ENCODE measurements around the gene BIRC7.
"Not testable (repeated sequence)": the region's sequence is repeated elsewhere in the genome, so short reads cannot be mapped to it uniquely, and the experiment has no call there.

BIRC7 gene

DNA sequence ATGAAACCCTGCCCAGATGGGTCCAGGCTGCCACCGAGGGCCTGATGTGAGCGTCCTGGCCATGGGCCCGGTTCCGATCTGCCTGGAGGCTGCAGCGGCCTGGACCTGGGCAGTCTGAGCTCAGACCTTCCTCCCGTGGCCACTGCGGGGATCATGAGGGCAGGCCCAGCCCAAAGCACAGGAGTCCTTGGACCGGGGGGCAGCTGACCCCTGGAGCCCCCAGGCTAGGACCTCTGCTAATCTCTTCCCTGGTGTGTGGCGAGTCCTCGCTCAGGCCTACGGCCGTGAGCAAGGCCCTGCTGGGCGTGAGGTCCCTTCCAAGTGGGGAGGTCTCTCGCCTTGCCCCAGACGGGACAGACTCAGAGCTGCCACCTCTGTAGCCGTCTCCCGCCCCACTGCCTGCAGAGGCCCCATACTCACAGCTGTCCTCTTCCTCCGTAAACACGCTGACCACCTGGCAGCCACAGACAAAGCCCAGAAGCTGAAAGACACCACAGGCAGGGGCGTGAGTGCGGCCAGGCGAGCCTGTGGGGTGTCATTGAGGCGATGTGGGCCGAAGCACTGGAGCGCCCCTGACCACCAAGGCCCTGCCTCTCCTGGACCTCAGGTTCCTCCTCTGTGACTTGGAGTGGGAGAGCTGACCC lies 8.0 kb downstream of the BIRC7 start:
- Histone ChIP-seq H3K36me3 (ENCODE audit: control insufficient read depth in 5 of 5, insufficient read depth in 5 of 5, low read length in 5 of 5) (no peaks in the 10 kb centered on the region), H3K9me3 (ENCODE audit: control insufficient read depth in 5 of 5, low read length in 5 of 5) (no peaks in the 10 kb centered on the region), H3K27me3 (ENCODE audit: control insufficient read depth in 5 of 5, insufficient read depth in 4 of 5, low read length in 5 of 5) (peaks cover 31 to 46% (median 35%) of the 10 kb centered on the region in 5 donors), H3K9ac (ENCODE audit: low read length in 5 of 5) (no peak overlapping the region), H3K4me3 (ENCODE audit: low read depth in 1 of 5, low read length in 5 of 5) (no peak overlapping the region), H3K27ac (ENCODE audit: low read depth, low read length) (no peak overlapping the region), H3K4me1 (ENCODE audit: control insufficient read depth in 5 of 5, insufficient read depth in 5 of 5, low read length in 5 of 5) (peaks cover 0 to 7% (median 0%) of the 10 kb centered on the region in 5 donors)

DNA sequence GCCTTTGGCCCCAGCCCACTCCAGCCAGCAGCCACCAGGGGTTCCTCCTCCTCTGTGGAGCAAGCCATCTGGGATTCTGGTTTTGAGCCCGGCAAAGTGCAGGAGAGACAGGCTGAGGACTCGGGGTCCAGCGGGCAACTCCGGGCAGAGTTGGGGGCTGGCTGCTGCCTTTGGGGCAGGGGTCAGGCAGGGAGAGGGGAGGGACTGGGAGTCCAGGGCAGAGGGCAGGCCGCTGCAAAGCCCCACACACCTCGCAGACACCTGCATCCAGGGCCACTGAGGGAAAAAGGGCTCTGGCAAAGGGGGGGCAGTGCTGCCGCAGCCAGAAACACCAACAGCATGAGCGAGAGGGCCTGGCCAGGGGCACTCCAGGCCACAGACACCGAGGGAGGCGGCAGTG lies 8.8 kb downstream of the BIRC7 start:
- peaks cover 0 to 7% (median 0%) of the 10 kb centered on the region in 5 donors for H3K4me1 ChIP-seq (ENCODE audit: control insufficient read depth in 5 of 5, insufficient read depth in 5 of 5, low read length in 5 of 5)
- H3K36me3 ChIP-seq (ENCODE audit: control insufficient read depth in 5 of 5, insufficient read depth in 5 of 5, low read length in 5 of 5), result no peaks in the 10 kb centered on the region
- H3K9me3 ChIP-seq (ENCODE audit: control insufficient read depth in 5 of 5, low read length in 5 of 5), result no peaks in the 10 kb centered on the region
- H3K9ac ChIP-seq (ENCODE audit: low read length in 5 of 5), result no peak overlapping the region
- H3K27ac ChIP-seq (ENCODE audit: low read depth, low read length), result no peak overlapping the region
- H3K4me3 ChIP-seq (ENCODE audit: low read depth in 1 of 5, low read length in 5 of 5), result no peak overlapping the region
- H3K27me3 ChIP-seq (ENCODE audit: control insufficient read depth in 5 of 5, insufficient read depth in 4 of 5, low read length in 5 of 5), result peaks cover 35 to 54% (median 38%) of the 10 kb centered on the region in 5 donors

DNA sequence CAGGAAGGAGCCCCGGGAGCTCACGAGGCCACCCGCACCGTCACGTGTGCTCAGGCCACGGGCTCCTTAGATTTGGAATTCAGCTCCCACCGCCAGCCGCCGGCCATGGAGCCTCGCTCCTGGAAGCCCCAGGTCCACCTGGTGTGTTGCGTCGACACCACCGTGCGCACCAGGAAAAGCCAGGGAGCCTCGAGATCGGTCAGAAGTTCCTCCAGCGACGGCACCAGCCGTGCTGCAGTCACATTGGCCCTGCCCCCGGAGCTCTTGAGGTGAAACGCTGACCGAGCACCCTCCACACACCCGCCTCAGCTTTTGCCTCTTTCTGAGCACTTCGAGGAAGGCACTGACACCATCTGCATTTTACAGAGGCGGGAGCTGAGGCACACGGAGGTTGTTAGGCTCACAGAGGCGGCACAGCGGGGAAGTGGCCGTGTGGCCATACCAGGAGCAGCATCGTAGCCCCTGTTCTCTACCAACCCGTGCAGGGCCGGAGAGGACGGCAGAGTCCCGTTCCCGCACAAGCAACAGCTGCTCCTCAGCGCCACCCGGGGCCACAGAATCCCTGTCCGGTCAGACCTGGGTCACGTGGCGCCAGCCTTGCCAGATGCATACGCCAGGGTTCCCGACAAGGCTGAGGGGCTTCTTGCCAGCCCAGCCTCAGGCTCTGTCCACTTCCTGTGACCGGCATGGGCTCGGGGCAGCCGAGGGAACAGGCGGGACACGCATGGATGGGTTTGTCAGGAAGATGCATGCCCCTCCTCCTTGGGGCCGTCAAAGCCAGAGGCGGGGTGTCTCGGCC lies 11.0 kb downstream of the BIRC7 start:
- no peak overlapping the region for H3K27ac ChIP-seq (ENCODE audit: low read depth, low read length)
- H3K4me1 ChIP-seq (ENCODE audit: control insufficient read depth in 5 of 5, insufficient read depth in 5 of 5, low read length in 5 of 5), result peaks cover 0 to 7% (median 0%) of the 10 kb centered on the region in 5 donors
- H3K9ac ChIP-seq (ENCODE audit: low read length in 5 of 5), result no peak overlapping the region
- peaks cover 40 to 64% (median 47%) of the 10 kb centered on the region in 5 donors for H3K27me3 ChIP-seq (ENCODE audit: control insufficient read depth in 5 of 5, insufficient read depth in 4 of 5, low read length in 5 of 5)
- peak overlapping the region in 1 of 5 donors; percentile 34 for H3K4me3 ChIP-seq (ENCODE audit: low read depth in 1 of 5, low read length in 5 of 5)
- no peaks in the 10 kb centered on the region for H3K9me3 ChIP-seq (ENCODE audit: control insufficient read depth in 5 of 5, low read length in 5 of 5)
- no peaks in the 10 kb centered on the region for H3K36me3 ChIP-seq (ENCODE audit: control insufficient read depth in 5 of 5, insufficient read depth in 5 of 5, low read length in 5 of 5)

DNA sequence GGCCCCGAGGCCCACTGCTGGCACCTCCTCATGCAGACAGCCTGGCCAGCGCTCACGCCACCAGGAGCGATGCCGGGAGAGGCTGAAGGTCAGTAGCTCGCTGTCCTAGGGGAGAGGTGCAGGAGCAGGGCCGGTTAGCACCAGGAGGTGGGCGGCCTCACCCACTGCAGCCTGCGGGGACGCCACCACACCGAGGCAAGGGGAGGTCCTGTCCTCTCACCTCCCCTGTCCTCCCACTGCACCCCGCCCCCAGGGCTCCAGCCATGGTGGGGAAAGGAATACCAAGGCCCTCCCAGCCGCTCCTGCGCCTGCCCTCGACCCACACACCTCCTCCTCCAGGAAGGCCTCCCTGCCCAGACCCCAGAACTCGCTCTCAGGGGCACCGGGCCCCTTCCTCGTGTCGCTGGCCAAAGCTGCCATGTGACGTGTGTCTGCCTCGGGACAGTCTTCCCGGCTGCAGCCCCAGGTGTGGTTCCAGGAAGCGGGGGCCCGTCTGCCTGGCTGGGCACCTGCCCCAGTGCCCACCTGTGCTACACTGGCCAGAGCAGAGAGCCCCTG lies 12.0 kb downstream of the BIRC7 start:
- Histone ChIP-seq H3K36me3 (ENCODE audit: control insufficient read depth in 5 of 5, insufficient read depth in 5 of 5, low read length in 5 of 5) (no peaks in the 10 kb centered on the region), H3K9me3 (ENCODE audit: control insufficient read depth in 5 of 5, low read length in 5 of 5) (no peaks in the 10 kb centered on the region), H3K27me3 (ENCODE audit: control insufficient read depth in 5 of 5, insufficient read depth in 4 of 5, low read length in 5 of 5) (peaks cover 41 to 71% (median 57%) of the 10 kb centered on the region in 5 donors), H3K9ac (ENCODE audit: low read length in 5 of 5) (no peak overlapping the region), H3K27ac (ENCODE audit: low read depth, low read length) (no peak overlapping the region), H3K4me3 (ENCODE audit: low read depth in 1 of 5, low read length in 5 of 5) (no peak overlapping the region), H3K4me1 (ENCODE audit: control insufficient read depth in 5 of 5, insufficient read depth in 5 of 5, low read length in 5 of 5) (peaks cover 0 to 7% (median 0%) of the 10 kb centered on the region in 5 donors)

DNA sequence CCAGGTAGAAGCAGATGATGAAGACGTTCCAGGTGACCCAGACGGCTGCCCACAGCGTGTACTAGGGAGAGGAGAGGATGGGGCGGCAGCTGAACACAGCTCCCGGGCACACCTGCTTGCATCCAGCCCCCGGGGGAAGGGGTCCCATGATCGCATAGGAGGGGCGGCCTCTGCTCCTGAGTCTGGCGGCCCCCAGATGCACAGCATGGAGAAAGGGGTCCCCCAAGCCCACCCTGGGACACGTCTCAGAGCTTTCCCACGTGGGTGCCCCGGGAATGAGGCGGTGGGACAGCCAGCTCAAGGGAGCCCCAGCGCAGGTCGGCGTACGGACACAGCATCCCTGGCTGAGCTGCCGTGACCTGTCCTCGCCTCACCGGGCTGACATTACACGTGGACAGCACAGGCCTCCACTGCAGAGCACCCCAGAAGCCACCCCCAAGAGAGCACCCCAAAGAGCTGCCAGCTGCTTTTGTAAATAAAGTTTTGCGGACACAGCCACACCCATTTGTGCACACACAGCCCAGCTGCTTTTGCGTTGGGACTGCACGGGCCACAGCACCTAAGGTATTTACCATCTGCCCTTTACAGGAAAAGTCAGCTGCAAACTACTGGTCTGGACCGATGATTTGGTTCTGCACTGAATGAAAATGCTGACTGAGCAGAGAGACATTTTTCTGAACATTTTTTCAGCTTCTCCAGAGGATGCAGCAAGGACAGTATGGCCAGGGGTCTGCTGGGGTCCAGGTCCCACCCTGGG lies 13.3 kb downstream of the BIRC7 start:
- peaks cover 37 to 70% (median 61%) of the 10 kb centered on the region in 5 donors for H3K27me3 ChIP-seq (ENCODE audit: control insufficient read depth in 5 of 5, insufficient read depth in 4 of 5, low read length in 5 of 5)

DNA sequence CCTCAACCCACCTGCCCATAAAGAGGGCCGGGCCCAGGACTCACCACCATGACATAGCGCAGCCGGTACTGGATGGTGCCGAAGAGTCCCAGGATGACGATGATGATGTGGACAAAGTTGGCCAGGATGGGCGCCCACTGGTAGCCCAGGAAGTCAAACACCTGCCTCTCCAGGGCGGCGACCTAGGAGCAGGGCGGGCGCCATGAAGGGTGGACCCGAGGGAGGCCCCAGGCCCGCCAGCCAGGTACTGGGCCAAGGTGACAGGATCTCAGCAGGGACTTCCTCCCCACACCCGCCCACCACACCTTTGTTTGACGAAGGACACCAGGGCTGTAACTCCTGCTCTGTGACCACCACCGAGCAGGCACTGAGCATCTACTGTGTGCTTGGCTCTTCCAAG lies 14.2 kb downstream of the BIRC7 start:
- H3K9me3 ChIP-seq (ENCODE audit: control insufficient read depth in 5 of 5, low read length in 5 of 5), result no peaks in the 10 kb centered on the region

More for the DNA sequence above, 13.3 kb downstream of the BIRC7 start:
- H3K27ac ChIP-seq (ENCODE audit: low read depth, low read length), result no peak overlapping the region
- no peaks in the 10 kb centered on the region for H3K9me3 ChIP-seq (ENCODE audit: control insufficient read depth in 5 of 5, low read length in 5 of 5)
- H3K4me3 ChIP-seq (ENCODE audit: low read depth in 1 of 5, low read length in 5 of 5), result no peak overlapping the region
- H3K9ac ChIP-seq (ENCODE audit: low read length in 5 of 5), result no peak overlapping the region
- no peaks in the 10 kb centered on the region for H3K36me3 ChIP-seq (ENCODE audit: control insufficient read depth in 5 of 5, insufficient read depth in 5 of 5, low read length in 5 of 5)
- H3K4me1 ChIP-seq (ENCODE audit: control insufficient read depth in 5 of 5, insufficient read depth in 5 of 5, low read length in 5 of 5), result peaks cover 0 to 15% (median 5%) of the 10 kb centered on the region in 5 donors

DNA sequence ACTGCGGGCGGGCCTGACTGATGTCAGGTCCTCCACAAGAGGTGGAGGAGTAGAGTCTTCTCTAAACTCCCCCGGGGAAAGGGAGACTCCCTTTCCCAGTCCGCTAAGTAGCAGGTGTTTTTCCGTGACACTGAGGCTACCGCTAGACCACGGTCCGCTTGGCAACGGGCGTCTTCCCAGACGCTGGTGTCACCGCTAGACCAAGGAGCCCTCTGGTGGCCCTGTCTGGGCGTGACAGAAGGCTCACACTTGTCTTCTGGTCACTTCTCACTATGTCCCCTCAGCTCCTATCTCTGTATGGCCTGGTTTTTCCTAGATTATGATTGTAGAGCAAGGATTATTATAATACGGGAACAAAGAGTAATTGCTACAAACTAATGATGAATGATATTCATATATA lies 15.6 kb downstream of the BIRC7 start:
- not testable (repeated sequence) for H3K4me3 ChIP-seq (ENCODE audit: low read depth in 1 of 5, low read length in 5 of 5); H3K9me3 ChIP-seq (ENCODE audit: control insufficient read depth in 5 of 5, low read length in 5 of 5); H3K36me3 ChIP-seq (ENCODE audit: control insufficient read depth in 5 of 5, insufficient read depth in 5 of 5, low read length in 5 of 5); H3K9ac ChIP-seq (ENCODE audit: low read length in 5 of 5); H3K27ac ChIP-seq (ENCODE audit: low read depth, low read length)
- H3K4me1 ChIP-seq (ENCODE audit: control insufficient read depth in 5 of 5, insufficient read depth in 5 of 5, low read length in 5 of 5), result peaks cover 0 to 17% (median 5%) of the 10 kb centered on the region in 5 donors
- H3K27me3 ChIP-seq (ENCODE audit: control insufficient read depth in 5 of 5, insufficient read depth in 4 of 5, low read length in 5 of 5), result peaks cover 48 to 79% (median 73%) of the 10 kb centered on the region in 5 donors

More for the DNA sequence above, 14.2 kb downstream of the BIRC7 start:
- Histone ChIP-seq H3K36me3 (ENCODE audit: control insufficient read depth in 5 of 5, insufficient read depth in 5 of 5, low read length in 5 of 5) (no peaks in the 10 kb centered on the region), H3K27ac (ENCODE audit: low read depth, low read length) (no peak overlapping the region), H3K4me3 (ENCODE audit: low read depth in 1 of 5, low read length in 5 of 5) (no peak overlapping the region), H3K27me3 (ENCODE audit: control insufficient read depth in 5 of 5, insufficient read depth in 4 of 5, low read length in 5 of 5) (peaks cover 38 to 68% (median 61%) of the 10 kb centered on the region in 5 donors), H3K9ac (ENCODE audit: low read length in 5 of 5) (no peak overlapping the region), H3K4me1 (ENCODE audit: control insufficient read depth in 5 of 5, insufficient read depth in 5 of 5, low read length in 5 of 5) (peaks cover 0 to 17% (median 5%) of the 10 kb centered on the region in 5 donors)

DNA sequence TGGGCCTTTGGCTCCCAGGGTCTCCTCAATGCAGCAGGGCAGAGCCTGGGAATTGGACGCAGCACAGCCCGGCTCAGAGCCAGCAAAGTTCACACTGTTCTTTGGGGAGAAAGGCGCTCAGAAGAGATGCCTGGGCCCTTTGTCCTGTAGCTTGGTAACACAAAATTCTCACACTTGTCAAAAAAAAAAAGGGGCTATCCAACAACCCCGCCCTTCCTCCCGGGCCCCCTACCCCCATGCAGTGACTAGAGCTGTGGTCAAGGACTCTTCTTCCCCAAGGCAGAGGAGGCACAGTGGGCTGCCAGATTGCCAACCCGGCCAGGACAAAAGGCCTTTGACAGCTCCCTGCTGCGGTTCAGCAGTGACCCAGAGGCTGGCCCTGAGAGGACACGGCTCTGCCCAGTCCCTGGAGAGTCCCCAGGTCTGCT lies 16.6 kb downstream of the BIRC7 start:
- Histone ChIP-seq H3K27me3 (ENCODE audit: control insufficient read depth in 5 of 5, insufficient read depth in 4 of 5, low read length in 5 of 5) (peaks cover 41 to 78% (median 68%) of the 10 kb centered on the region in 5 donors), H3K36me3 (ENCODE audit: control insufficient read depth in 5 of 5, insufficient read depth in 5 of 5, low read length in 5 of 5) (no peaks in the 10 kb centered on the region)

DNA sequence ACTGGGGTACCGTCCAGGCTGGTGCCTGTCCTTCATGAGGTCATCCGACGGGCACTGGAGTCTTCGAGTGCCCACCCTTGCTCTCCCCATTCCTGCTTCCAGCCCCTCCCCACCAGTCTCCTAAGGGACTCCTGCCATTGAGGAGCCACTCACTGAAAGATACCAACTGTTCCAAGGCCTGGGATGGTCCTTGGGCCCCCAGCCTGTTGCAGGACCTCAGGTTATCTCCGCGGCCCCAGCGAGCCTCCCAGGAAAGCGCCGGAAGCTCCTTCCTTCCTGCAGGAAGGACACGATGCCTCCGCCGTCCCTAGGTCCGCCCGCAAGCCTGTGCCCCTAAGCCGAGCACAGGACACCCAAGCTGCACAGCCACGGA lies 17.3 kb downstream of the BIRC7 start:
- no peak overlapping the region for H3K27ac ChIP-seq (ENCODE audit: low read depth, low read length)
- H3K9ac ChIP-seq (ENCODE audit: low read length in 5 of 5), result no peak overlapping the region
- H3K36me3 ChIP-seq (ENCODE audit: control insufficient read depth in 5 of 5, insufficient read depth in 5 of 5, low read length in 5 of 5), result no peaks in the 10 kb centered on the region
- peaks cover 0 to 10% (median 5%) of the 10 kb centered on the region in 5 donors for H3K4me1 ChIP-seq (ENCODE audit: control insufficient read depth in 5 of 5, insufficient read depth in 5 of 5, low read length in 5 of 5)
- peak overlapping the region in 1 of 5 donors; percentile 22 for H3K4me3 ChIP-seq (ENCODE audit: low read depth in 1 of 5, low read length in 5 of 5)
- peaks cover 34 to 72% (median 63%) of the 10 kb centered on the region in 5 donors for H3K27me3 ChIP-seq (ENCODE audit: control insufficient read depth in 5 of 5, insufficient read depth in 4 of 5, low read length in 5 of 5)
- no peaks in the 10 kb centered on the region for H3K9me3 ChIP-seq (ENCODE audit: control insufficient read depth in 5 of 5, low read length in 5 of 5)

More for the DNA sequence above, 16.6 kb downstream of the BIRC7 start:
- Histone ChIP-seq H3K4me3 (ENCODE audit: low read depth in 1 of 5, low read length in 5 of 5) (no peak overlapping the region), H3K9ac (ENCODE audit: low read length in 5 of 5) (no peak overlapping the region), H3K9me3 (ENCODE audit: control insufficient read depth in 5 of 5, low read length in 5 of 5) (no peaks in the 10 kb centered on the region), H3K4me1 (ENCODE audit: control insufficient read depth in 5 of 5, insufficient read depth in 5 of 5, low read length in 5 of 5) (peaks cover 0 to 10% (median 5%) of the 10 kb centered on the region in 5 donors), H3K27ac (ENCODE audit: low read depth, low read length) (no peak overlapping the region)

All from subcutaneous abdominal adipose tissue (tissue), 5 donors.